Amygdala (tissue), 56 donors: ENCODE data around the gene CDKN3.
"Not testable (repeated sequence)": the region's sequence is repeated elsewhere in the genome, so short reads cannot be mapped to it uniquely, and the experiment has no call there.

Experiments
- DNase-seq, 56 donors: peaks; one replicate each; lab custom pipeline; 2025; lab: John Stamatoyannopoulos, UW

Gene CDKN3

GRCh38 chr14:54369343-54369742, 27.5 kb upstream of the CDKN3 start:
- DNase-seq = no peak

- no peak for DNase-seq
Observed at GRCh38 chr14:54370323-54371198, 26.2 kb upstream of the CDKN3 start.

- DNase-seq = no peak
Observed at GRCh38 chr14:54374117-54374884, 22.5 kb upstream of the CDKN3 start.

GRCh38 chr14:54377501-54377900, 19.3 kb upstream of the CDKN3 start:
- no peak for DNase-seq

- DNase-seq = not testable (repeated sequence)
Observed at GRCh38 chr14:54378893-54379292, 17.9 kb upstream of the CDKN3 start.

- DNase-seq = not testable (repeated sequence)
Observed at GRCh38 chr14:54380558-54380957, 16.2 kb upstream of the CDKN3 start.

- no peak for DNase-seq
Observed at GRCh38 chr14:54381821-54382220, 15.0 kb upstream of the CDKN3 start.

GRCh38 chr14:54383835-54384234, 13.0 kb upstream of the CDKN3 start:
- no peak for DNase-seq

GRCh38 chr14:54385556-54385955, 11.3 kb upstream of the CDKN3 start:
- DNase-seq = no peak

GRCh38 chr14:54387328-54387727, 9.5 kb upstream of the CDKN3 start:
- DNase-seq = no peak

- no peak for DNase-seq
Observed at GRCh38 chr14:54392131-54392859, 4.5 kb upstream of the CDKN3 start.

GRCh38 chr14:54392986-54393884, 3.6 kb upstream of the CDKN3 start:
- not testable (repeated sequence) for DNase-seq

- DNase-seq = no peak
Observed at GRCh38 chr14:54394596-54394995, 2.2 kb upstream of the CDKN3 start.

- DNase-seq = no peak
Observed at GRCh38 chr14:54395284-54395683, 1.5 kb upstream of the CDKN3 start.

- DNase-seq = no peak
Observed at GRCh38 chr14:54395716-54396115, 1.1 kb upstream of the CDKN3 start.

- no peak for DNase-seq
Observed at GRCh38 chr14:54396183-54396492, 669 bp upstream of the CDKN3 start.

- no peak for DNase-seq
Observed at GRCh38 chr14:54399560-54399959, 2.8 kb downstream of the CDKN3 start.

GRCh38 chr14:54403401-54404005, 6.7 kb downstream of the CDKN3 start:
- not testable (repeated sequence) for DNase-seq

GRCh38 chr14:54410215-54410614, 13.4 kb downstream of the CDKN3 start:
- DNase-seq = no peak

- no peak for DNase-seq
Observed at GRCh38 chr14:54411371-54411770, 14.6 kb downstream of the CDKN3 start.
